MCF 10A (cell line): ENCODE data around the gene PHYHD1. TPM values are rescaled to one million over a fixed set of nuclear protein-coding genes. Genes with fewer than 3 reads are reported as not detected.
A peak's percentile ranks its signal among the peaks of the same experiment; 100 is the strongest.

ENCODE experiments used
- BruUV-seq: library from RNA; stranded (reverse); fragments of 400-500 nt; replicated peaks from 2 replicates; lab custom pipeline; 2021; lab: Mats Ljungman, UMichigan
- CTCF ChIA-PET: fragments of 300-600 bp; sonication (Branson Sonifier 250); formaldehyde crosslinking; extraction: SDS; loops from one replicate; lab custom pipeline; 2021; ENCODE audit warnings: antibody characterized with exemption, inconsistent platforms; lab: Yijun Ruan, JAX
- POLR2A ChIA-PET: fragments of 300-600, 350-650 bp; sonication (Branson Sonifier 250); formaldehyde crosslinking; extraction: SDS; loops from one replicate; lab custom pipeline; 2020; ENCODE audit warnings: antibody characterized with exemption, inconsistent platforms; lab: Yijun Ruan, JAX
- DNase-seq: peaks from one replicate; pipeline ENCODE4 v3.0.0-alpha.2; 2018; ENCODE audit not compliant: unreplicated experiment
- H3K27ac Mint-ChIP-seq: one replicate; pipeline ENCODE4 v1.8.0; 2022; ENCODE audit warnings: mild to moderate bottlenecking, low read depth, mixed read lengths; ENCODE audit not compliant: unreplicated experiment
- H3K27me3 Mint-ChIP-seq: one replicate; pipeline ENCODE4 v1.8.0; 2022; ENCODE audit warnings: mixed read lengths; ENCODE audit not compliant: insufficient read depth, unreplicated experiment
- H3K36me3 Mint-ChIP-seq: one replicate; pipeline ENCODE4 v1.8.0; 2022; ENCODE audit warnings: mild to moderate bottlenecking, moderate library complexity, mixed read lengths; ENCODE audit not compliant: insufficient read depth, unreplicated experiment
- H3K4me1 Mint-ChIP-seq: one replicate; pipeline ENCODE4 v1.8.0; 2022; ENCODE audit warnings: mixed read lengths; ENCODE audit not compliant: insufficient read depth, unreplicated experiment
- H3K4me3 Mint-ChIP-seq: one replicate; pipeline ENCODE4 v1.8.0; 2022; ENCODE audit warnings: mild to moderate bottlenecking, moderate library complexity, mixed read lengths; ENCODE audit not compliant: unreplicated experiment
- H3K9me3 Mint-ChIP-seq: one replicate; pipeline ENCODE4 v1.8.0; 2022; ENCODE audit warnings: mixed read lengths; ENCODE audit not compliant: unreplicated experiment
- intact Hi-C: fragments of 100-400 bp; cut with micrococcal nuclease; formaldehyde crosslinking; loops from 2 replicates; pipeline ENCODE4 v1.14.1; 2022
- total RNA-seq: library from RNA; stranded (reverse); gene quantifications from 2 replicates; pipeline ENCODE4 v1.2.3, GENCODE V29; 2022
- TF ChIP-seq, protein P1 (sequence below): fragments of 200-600 bp; IDR thresholded peaks from one replicate; pipeline ENCODE4 v1.8.0; 2022; ENCODE audit warnings: antibody characterized with exemption, mild to moderate bottlenecking; ENCODE audit not compliant: unreplicated experiment

The PHYHD1 gene
- total RNA-seq, 1 experiment from 2014 or later, result 0.70 TPM

DNA sequence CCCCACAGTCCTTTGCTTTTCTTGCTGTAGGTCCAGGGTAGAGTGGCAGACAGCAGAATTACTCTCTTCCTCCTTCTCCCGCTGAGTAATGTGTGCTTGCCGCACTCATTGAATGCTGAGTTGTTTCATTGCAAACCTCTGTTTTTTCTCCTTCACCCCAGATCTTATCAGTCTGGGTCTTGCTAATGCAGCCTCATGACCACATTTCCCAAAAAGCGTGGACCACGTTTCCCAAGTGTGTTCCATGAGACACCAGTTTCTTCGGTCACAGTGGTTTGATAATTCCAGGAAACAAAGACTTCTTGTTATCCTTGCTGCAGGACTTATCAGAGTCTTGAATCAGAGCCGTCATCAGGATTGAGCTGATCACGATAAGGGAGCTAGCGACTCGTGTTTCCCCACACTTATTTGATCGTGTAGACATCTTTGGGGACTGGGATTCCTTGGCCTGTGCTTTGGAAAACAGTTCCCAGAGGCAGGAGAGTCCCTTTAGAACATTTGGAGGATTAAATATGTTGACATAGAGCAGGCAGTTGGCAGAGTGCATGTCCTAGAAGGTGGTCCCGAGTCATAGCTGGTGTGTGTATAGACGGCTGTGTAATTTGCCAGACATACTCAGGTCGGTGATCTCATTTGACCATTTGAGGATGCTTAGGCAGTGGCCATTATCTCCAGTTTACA lies 34.4 kb upstream of the PHYHD1 start:
- no peak for DNase-seq
- POLR2A ChIA-PET, result interaction anchor here (0.6 to 0.7 kb wide), 2 partner anchors 580 to 938 kb away, joined by 3 to 4 read pairs; no protein-coding TSS in a partner anchor
- Mint-ChIP-seq H3K4me3 (no peak overlapping the region), H3K27ac (no peak overlapping the region), H3K9me3 (no peaks in the 10 kb centered on the region), H3K4me1 (peaks cover 38% of the 10 kb centered on the region), H3K27me3 (no peaks in the 10 kb centered on the region), H3K36me3 (peaks cover 46% of the 10 kb centered on the region)
- CTCF ChIA-PET, result interaction anchor here (1.3 kb wide), 1 partner anchor 42 kb away, joined by 4 read pairs; no protein-coding TSS in a partner anchor
- no TSS peak for BruUV-seq
- TF ChIP-seq, protein P1, sequence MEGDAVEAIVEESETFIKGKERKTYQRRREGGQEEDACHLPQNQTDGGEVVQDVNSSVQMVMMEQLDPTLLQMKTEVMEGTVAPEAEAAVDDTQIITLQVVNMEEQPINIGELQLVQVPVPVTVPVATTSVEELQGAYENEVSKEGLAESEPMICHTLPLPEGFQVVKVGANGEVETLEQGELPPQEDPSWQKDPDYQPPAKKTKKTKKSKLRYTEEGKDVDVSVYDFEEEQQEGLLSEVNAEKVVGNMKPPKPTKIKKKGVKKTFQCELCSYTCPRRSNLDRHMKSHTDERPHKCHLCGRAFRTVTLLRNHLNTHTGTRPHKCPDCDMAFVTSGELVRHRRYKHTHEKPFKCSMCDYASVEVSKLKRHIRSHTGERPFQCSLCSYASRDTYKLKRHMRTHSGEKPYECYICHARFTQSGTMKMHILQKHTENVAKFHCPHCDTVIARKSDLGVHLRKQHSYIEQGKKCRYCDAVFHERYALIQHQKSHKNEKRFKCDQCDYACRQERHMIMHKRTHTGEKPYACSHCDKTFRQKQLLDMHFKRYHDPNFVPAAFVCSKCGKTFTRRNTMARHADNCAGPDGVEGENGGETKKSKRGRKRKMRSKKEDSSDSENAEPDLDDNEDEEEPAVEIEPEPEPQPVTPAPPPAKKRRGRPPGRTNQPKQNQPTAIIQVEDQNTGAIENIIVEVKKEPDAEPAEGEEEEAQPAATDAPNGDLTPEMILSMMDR, result no peak
- intact Hi-C loops, result no loop called here

DNA sequence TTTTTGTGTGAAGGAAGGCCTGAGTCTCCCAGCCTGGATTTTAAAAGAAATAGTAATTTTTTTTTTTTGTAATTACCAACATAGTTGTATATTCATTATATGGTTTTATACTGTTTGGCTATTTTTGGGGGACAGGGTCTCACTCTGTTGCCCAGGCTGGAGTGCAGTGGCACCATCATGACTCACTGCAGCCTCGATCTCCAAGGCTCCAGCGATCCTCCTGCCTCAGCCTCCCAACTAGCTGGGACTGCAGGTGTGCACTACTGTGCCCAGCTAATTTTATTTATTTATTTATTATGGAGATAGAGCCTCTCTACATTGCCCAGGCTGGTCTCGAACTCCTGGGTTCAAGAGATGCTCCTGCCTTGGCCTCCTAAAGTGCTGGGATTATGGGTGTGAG lies 33.7 kb upstream of the PHYHD1 start:
- TF ChIP-seq, protein P1, result no peak
- BruUV-seq, result no TSS peak
- POLR2A ChIA-PET, result interaction anchor here (0.7 kb wide), 1 partner anchor 581 kb away, joined by 3 read pairs; no protein-coding TSS in a partner anchor
- CTCF ChIA-PET, result interaction anchor here (1.3 kb wide), 1 partner anchor 41 kb away, joined by 4 read pairs; no protein-coding TSS in a partner anchor
- Mint-ChIP-seq H3K4me3 (no peak overlapping the region), H3K36me3 (peaks cover 46% of the 10 kb centered on the region), H3K9me3 (no peaks in the 10 kb centered on the region), H3K27me3 (no peaks in the 10 kb centered on the region), H3K4me1 (peaks cover 38% of the 10 kb centered on the region), H3K27ac (no peak overlapping the region)
- intact Hi-C loops, result no loop called here
- DNase-seq, result no peak

DNA sequence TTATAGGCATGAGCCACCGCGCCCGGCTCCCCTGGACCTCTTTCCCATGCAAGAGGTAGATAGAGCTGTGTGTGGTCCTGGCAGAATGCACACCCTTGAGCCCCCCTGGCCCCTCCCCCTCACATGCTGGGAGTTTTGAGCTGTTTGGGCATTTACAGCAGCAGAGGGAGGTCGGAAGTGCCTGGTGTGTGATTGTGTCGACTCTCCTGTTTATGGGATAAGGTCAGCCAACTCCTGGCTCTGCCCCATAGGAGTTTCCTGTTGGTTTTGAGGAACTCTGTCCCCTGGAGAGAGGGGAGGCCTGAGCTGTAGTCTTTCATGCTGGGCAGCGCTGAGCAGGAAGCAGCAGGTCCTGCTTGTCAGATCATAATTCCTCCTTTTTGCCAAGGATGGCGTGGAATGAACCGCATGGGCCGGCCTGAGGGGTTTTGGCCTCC lies 32.9 kb upstream of the PHYHD1 start:
- TF ChIP-seq, protein P1, result no peak
- intact Hi-C loops, result no loop called here
- ChIA-PET POLR2A (interaction anchor here (0.6 kb wide), 1 partner anchor 1123 kb away, joined by 3 read pairs; no protein-coding TSS in a partner anchor), CTCF (interaction anchor here (1.1 to 3.1 kb wide), 2 partner anchors 40 to 61 kb away, joined by 3 to 14 read pairs; no protein-coding TSS in a partner anchor)
- Mint-ChIP-seq H3K36me3 (peaks cover 46% of the 10 kb centered on the region), H3K27me3 (no peaks in the 10 kb centered on the region), H3K27ac (peak overlapping the region; percentile 19), H3K4me1 (peaks cover 38% of the 10 kb centered on the region), H3K4me3 (no peak overlapping the region), H3K9me3 (no peaks in the 10 kb centered on the region)
- no peak for DNase-seq
- no TSS peak for BruUV-seq
